ENCODE data around the gene KRABD2.
A peak's percentile ranks its signal among the peaks of the same experiment; 100 is the strongest.
"Not testable (repeated sequence)": the region's sequence is repeated elsewhere in the genome, so short reads cannot be mapped to it uniquely, and the experiment has no call there.

Gene KRABD2

DNA sequence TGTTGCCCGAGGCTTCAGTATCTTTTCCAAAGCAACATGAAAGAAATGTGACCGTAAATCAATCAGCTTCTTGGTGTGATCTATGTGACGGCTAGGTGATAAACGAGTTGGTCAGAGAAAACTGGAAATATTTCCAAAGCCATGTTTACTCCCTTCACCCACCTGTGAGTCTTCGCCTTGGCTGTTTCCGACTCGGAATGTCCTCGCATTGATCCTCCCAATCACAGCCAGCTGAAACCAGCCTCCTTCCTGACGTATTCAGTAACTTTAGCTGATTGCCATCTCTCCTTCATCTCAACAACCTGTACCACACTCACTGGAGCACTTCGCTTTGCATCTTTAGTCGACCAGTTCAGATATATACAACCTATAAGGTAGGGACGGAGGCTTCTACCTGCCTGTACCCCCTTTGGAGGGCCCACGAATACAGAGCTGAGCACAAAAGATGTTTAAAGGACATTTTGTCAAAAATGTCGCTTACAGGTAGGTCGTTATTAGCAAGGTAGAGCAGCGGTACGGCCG is 705 bp downstream of the KRABD2 start:
- intact Hi-C loops (cut with DNase I), result loop anchor here in 3 of 10 donors (5.0 to 10.0 kb wide), 3 partner anchors 48 to 151 kb away; partner anchors contain the start of gene ARHGEF15 (in 1 of the 3)
- Histone ChIP-seq H3K27me3 (no peaks in the 10 kb centered on the region), H3K4me3 (peak overlapping the region; percentile 47 to 89 (median 76)), H3K9me3 (no peaks in the 10 kb centered on the region), H3K27ac (peak overlapping the region; percentile 89 to 97 (median 94)), H3K4me1 (peaks cover 3 to 60% (median 42%) of the 10 kb centered on the region in 9 donors), H3K36me3 (peaks cover 0 to 58% (median 35%) of the 10 kb centered on the region in 9 donors)
- 10 to 12% methylated on average over 18 of the region's 18 CpGs for WGBS, 2 donors
- DNase-seq (no peak), ATAC-seq (peak in 7 of 8 donors; percentile 3 to 45 (median 17))
- TF ChIP-seq, protein P1, sequence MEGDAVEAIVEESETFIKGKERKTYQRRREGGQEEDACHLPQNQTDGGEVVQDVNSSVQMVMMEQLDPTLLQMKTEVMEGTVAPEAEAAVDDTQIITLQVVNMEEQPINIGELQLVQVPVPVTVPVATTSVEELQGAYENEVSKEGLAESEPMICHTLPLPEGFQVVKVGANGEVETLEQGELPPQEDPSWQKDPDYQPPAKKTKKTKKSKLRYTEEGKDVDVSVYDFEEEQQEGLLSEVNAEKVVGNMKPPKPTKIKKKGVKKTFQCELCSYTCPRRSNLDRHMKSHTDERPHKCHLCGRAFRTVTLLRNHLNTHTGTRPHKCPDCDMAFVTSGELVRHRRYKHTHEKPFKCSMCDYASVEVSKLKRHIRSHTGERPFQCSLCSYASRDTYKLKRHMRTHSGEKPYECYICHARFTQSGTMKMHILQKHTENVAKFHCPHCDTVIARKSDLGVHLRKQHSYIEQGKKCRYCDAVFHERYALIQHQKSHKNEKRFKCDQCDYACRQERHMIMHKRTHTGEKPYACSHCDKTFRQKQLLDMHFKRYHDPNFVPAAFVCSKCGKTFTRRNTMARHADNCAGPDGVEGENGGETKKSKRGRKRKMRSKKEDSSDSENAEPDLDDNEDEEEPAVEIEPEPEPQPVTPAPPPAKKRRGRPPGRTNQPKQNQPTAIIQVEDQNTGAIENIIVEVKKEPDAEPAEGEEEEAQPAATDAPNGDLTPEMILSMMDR (IDR thresholded peaks at IDR 0.05), result no peak

DNA sequence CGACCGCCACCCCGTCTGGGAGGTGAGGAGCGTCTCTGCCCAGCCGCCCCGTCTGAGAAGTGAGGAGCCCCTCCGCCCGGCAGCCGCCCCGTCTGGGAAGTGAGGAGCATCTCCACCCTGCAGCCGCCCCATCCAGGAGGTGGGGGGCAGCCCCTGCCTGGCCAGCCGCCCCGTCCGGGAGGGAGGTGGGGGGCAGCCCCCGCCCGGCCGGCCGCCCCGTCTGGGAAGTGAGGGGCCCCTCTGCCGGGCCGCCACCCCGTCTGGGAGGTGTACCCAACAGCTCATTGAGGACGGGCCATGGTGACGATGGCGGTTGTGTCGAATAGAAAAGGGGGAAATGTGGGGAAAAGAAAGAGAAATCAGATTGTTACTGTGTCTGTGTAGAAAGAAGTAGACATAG is 2.6 kb downstream of the KRABD2 start:
- H3K9me3 ChIP-seq, DNase-seq, H3K27ac ChIP-seq, ATAC-seq, H3K4me3 ChIP-seq, H3K27me3 ChIP-seq: not testable (repeated sequence)
- Histone ChIP-seq H3K4me1 (peaks cover 3 to 47% (median 39%) of the 10 kb centered on the region in 9 donors), H3K36me3 (peaks cover 0 to 58% (median 26%) of the 10 kb centered on the region in 9 donors)
- WGBS, 2 donors, result 95 to 99% methylated on average over 20 to 24 of the region's 26 CpGs
- intact Hi-C loops (cut with DNase I), result loop anchor here in 1 of 10 donors (10.0 kb wide), 1 partner anchor 149 kb away; no protein-coding TSS in a partner anchor

DNA sequence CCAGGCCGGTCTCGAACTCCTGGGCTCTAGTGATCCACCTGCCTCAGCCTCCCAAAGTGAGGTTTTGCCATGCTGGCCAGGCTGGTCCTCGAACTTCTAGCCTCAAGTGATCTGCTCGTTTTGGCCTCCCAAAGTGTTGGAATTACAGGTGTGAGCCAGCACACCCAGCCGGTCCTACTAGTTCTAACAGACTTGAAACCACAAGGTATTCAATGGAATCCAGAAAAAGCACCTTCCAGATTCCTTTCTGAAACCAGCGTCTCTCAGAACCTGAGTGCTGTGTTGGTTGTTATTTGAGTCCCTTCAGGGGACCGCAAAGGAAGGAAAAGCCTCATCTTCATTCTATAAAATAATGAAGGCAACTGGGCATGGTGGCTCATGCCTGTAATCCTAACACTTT is 4.1 kb downstream of the KRABD2 start:
- 86 to 87% methylated on average over 7 of the region's 7 CpGs for WGBS, 2 donors
- Histone ChIP-seq H3K27me3 (no peaks in the 10 kb centered on the region), H3K36me3 (peaks cover 0 to 54% (median 16%) of the 10 kb centered on the region in 9 donors), H3K9me3 (no peaks in the 10 kb centered on the region), H3K27ac (peak overlapping the region in 6 of 10 donors; percentile 27 to 64 (median 40)), H3K4me1 (peaks cover 3 to 47% (median 36%) of the 10 kb centered on the region in 9 donors), H3K4me3 (no peak overlapping the region)
- no peak for ATAC-seq
- intact Hi-C loops (cut with DNase I), result loop anchor here in 1 of 10 donors (10.0 kb wide), 1 partner anchor 148 kb away; no protein-coding TSS in a partner anchor
- TF ChIP-seq, protein P1 (IDR thresholded peaks at IDR 0.05), result no peak
- DNase-seq, result no peak

DNA sequence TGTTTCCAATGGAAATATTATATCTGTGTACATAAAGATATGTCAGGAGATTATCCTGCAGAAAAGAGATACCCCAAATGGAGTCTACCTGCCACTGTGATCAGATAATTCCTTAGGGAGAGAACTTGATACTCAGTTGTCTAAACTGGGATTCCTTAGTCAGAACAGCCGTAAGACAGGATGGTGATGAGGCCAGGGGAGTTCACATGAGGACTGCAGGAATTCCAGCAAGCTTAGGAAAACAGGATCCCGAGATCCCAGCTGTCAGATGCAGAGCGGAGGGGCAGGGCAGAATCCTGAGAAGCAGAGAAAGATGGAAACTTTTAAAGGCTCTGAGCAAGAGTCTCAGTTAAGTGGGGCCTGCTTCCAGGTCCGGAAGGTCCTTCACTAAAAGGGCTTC is 4.7 kb downstream of the KRABD2 start:
- Histone ChIP-seq H3K4me1 (peaks cover 3 to 45% (median 35%) of the 10 kb centered on the region in 9 donors), H3K4me3 (no peak overlapping the region), H3K27ac (peak overlapping the region in 8 of 10 donors; percentile 23 to 64 (median 40)), H3K27me3 (no peaks in the 10 kb centered on the region), H3K36me3 (peaks cover 0 to 50% (median 15%) of the 10 kb centered on the region in 9 donors), H3K9me3 (no peaks in the 10 kb centered on the region)
- DNase-seq, result no peak
- TF ChIP-seq, protein P1 (IDR thresholded peaks at IDR 0.05), result no peak
- peak in 2 of 8 donors; percentile 7 to 38 for ATAC-seq
- intact Hi-C loops (cut with DNase I), result loop anchor here in 1 of 10 donors (10.0 kb wide), 1 partner anchor 147 kb away; no protein-coding TSS in a partner anchor
- WGBS, 2 donors, result 51 to 55% methylated on average over 4 of the region's 4 CpGs

DNA sequence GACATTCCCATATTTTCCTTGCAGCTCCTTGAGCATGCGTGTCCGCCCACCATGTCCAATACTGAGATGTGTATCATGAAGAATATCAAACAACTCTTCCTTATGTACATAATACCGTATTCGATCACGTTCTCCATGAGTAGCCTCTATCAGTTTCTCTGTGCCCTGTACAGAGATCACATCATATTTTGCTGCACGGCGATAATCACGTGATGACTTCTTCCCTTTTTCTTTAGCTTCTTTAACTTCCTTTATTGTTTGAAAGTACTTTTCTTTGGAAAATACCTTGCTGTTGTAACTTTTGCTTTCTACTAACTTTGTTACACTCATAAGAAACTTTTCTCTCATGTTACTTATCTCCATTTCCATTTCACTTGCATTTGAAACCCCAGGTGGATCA is 6.6 kb downstream of the KRABD2 start:
- DNase-seq (no peak), ATAC-seq (no peak)
- Histone ChIP-seq H3K4me1 (peaks cover 9 to 51% (median 37%) of the 10 kb centered on the region in 9 donors), H3K27ac (peak overlapping the region in 2 of 10 donors; percentile 33 to 64), H3K36me3 (peaks cover 0 to 53% (median 15%) of the 10 kb centered on the region in 9 donors), H3K4me3 (no peak overlapping the region), H3K27me3 (no peaks in the 10 kb centered on the region), H3K9me3 (no peaks in the 10 kb centered on the region)
- TF ChIP-seq, protein P1 (IDR thresholded peaks at IDR 0.05), result no peak
- intact Hi-C loops (cut with DNase I), result loop anchor here in 6 of 10 donors (5.0 to 10.0 kb wide), 4 partner anchors 43 to 145 kb away; partner anchors contain the start of gene ARHGEF15 (in 3 of the 6)
- WGBS, 2 donors, result 91 to 92% methylated on average over 8 of the region's 8 CpGs

All from heart right ventricle (tissue), 16 donors.